COR-L47 (cell line): ENCODE measurements around the gene VMO1.

Experiments
- DNase-seq: peaks from one replicate; lab custom pipeline; 2025; lab: John Stamatoyannopoulos, UW

VMO1 gene

DNA sequence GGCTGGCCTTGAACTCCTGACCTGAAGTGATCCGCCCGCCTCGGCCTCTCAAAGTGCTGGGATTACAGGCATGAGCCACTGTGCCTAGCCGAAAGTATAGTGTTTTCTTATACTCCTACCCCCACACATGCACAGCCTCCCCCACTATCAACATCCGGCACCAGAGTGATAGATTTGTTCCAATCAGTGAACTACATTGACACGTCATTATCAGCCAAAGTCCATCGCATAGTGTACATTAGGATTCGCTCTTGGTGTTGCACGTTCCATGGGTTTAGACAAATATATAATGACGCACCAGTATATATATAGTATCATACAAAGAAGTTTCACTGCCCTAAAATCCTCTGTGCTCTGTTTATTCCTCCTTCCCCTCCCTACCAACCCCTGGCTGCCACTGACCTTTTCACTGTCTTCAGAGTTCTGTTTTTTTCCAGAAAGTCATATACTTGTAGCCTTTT, 26.4 kb downstream of the VMO1 start:
- DNase-seq: no peak

DNA sequence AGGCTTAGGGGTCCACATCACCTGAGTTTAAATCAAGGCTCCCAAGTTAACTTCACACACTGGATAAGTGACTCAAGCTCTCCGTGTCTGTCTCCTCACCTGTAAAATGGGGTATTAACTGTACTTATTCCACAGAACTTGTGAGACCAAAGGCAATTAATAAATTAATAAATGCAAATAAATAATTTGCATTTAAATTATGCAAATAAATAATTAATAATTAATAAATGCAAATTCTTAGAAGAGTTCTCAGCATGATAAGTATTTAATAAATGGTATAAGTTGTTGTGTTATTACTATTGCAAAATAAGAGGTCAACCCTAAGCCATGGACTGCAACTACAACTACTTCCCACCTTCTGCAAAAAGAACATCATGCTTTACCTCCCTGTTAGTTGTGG, 32.8 kb downstream of the VMO1 start:
- DNase-seq: no peak

DNA sequence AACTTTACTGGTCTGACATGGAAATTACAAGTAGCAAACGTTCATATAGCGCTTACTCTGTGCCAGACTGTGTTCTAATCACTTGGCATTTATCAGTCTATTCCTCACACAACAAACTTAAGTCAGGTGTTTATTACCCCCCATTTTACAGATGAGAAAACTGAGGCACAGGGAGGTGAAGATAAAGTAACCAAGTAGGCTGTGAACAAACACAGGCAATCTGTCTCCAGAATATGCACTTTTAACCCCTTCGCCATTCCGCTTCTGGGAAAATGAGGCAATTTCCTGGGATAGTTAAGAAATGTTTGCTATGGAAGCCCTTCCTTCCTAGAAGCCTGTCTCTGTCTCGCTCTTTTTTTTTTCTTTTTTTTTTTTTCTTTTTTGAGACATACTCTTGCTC, 34.2 kb downstream of the VMO1 start:
- no peak for DNase-seq

DNA sequence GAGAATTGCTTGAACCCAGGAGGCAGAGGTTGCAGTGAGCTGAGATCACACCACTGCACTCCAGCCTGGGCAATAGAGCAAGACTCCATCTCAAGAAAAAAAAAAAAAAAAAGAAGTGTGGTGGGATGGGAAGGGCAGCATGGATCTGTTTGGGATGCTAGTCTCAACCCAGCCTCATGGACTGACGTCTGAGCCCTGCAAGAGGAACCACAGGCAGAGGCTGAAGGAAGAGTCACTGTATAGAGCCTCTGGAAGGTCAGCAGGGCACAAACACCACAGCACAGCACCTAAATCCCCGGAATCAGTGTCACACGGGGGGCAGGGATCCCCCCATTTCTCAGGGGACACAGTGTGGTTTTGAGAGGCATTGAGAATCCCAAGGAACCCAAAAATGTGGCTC, 35.6 kb downstream of the VMO1 start:
- no peak for DNase-seq

DNA sequence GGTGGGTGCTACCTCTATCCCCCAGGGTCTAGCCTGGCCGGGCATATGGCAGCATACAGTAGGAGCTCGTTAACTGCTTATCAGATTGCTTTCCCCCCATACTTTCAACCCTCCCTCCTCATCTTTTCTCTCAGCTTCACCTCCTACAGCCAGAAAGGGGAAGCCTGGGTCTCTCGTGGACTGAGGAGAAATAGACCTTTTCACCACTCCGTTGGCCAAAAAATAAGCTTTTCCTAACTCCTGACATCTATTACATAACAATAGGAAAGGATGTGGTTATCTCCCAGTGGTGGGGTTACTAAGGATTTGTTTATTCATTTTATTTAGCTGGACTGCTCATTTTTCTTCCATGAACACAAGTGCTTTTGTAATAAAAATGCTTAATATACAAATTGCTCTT, 37.5 kb downstream of the VMO1 start:
- no peak for DNase-seq

DNA sequence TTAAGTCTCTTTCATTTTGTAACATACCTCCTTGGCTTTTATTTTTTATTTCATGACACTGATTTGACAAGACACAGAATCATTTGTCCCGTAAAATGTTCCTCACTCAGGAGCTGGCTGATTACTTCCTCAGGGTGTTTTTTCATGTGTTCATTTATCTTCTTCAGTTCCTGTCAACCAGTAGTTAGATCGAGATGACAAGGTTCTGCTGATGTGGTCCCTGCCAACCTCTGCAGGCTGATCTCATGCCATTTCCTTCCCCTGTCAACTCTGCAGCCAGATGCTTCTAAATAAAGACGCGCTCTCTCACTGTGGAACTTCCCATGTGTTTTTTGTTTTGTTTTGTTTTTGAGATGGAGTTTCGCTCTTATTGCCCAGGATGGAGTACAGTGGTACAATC, 38.3 kb downstream of the VMO1 start:
- DNase-seq: no peak

DNA sequence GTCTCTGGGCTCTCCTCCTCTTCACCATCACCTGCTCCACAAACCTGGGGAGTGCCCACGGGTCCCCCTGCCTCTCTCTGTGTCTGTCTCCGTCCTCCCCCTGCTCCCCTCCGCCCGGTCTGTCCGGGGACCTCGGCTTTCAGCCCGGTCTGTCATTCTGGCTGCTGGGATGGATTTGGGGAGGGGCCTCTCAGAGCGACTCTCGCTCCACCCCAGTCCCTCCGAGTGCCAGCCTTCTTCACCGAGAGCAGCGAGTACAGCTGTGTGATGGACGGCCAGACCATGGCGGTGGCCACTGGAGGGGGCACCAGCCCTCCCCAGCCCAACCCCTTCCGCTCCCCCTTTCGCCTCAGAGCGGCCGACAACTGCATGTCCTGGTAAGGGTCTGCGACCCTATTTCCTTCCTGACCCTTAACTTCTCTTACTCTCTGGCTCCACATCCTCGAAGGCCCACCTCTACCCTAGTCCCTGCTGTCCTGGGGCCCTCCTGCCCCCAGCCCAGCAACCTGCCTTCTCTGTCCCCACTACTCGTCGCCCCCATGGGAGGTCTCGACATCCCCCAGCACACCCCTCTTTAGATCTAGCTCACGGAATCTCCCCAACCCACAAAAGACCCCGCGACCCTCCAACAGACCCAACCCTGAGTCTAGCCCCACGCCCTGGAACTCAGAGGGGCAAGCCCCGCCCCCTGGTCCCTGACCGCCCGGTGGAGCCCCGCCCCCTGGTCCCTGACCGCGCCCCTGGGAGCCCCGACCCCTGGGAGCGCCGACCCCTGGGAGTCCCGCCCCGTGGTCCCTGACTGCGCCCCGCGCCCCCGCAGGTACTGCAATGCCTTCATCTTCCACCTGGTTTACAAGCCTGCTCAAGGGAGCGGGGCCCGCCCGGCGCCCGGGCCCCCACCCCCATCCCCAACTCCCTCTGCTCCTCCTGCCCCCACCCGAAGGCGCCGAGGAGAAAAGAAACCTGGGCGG, 40.9 kb downstream of the VMO1 start:
- DNase-seq: no peak

DNA sequence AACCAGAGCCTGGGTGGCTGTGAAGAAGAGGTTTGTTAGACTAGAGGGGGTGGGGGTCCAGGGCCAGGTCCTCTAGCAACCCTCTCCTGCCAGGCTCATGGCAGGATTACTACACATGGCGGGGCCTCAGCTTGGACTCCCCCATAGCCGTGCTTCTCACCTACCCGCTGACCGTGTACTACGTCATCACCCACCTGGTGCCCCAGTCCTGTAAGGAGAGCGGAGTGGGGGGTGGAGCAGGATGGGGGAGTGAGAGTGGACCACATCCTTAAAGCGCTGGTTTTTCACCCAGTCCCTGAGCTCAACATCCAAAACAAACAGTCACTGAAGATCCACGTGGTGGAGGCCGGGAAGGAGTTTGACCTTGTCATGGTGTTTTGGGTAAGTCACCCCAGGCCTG, 42.3 kb downstream of the VMO1 start:
- DNase-seq: no peak

DNA sequence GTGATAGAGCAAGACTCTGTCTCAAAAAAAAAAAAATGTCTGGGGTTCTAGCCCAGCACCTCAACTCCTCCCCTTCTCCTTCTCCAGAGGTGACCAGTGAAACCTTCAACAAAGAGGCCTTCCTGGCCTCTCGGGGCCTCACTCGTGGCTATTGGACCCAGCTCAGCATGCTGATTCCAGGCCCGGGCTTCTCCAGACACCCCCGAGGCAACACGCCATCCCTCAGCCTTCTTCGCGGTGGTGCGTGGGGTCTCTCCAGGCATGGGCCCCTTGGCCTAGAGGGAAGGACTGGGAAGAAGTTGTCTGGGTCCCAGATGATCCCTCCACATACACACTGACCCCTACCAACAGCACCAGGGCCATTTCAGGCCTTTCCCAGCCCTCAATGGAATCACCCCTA, 42.9 kb downstream of the VMO1 start:
- no peak for DNase-seq

DNA sequence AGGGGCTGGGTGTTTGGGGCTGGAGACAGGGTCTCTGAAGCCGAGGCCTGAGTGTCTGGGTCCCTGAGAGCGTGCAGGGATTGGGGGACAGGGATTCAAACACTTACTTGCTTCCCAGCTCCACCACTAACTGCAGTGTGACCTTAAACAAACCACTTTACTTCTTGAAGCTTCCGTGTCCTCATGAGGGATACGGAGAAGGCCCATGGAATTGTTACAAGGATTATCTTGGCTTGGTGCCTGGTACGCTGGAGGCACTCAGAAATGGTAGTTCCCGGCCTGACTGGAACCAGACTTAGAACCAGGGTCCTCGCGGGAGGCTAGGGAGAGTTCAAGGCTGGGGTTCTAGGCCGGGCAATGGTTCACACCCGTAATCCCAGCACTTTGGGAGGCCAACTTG, 43.5 kb downstream of the VMO1 start:
- no peak for DNase-seq

DNA sequence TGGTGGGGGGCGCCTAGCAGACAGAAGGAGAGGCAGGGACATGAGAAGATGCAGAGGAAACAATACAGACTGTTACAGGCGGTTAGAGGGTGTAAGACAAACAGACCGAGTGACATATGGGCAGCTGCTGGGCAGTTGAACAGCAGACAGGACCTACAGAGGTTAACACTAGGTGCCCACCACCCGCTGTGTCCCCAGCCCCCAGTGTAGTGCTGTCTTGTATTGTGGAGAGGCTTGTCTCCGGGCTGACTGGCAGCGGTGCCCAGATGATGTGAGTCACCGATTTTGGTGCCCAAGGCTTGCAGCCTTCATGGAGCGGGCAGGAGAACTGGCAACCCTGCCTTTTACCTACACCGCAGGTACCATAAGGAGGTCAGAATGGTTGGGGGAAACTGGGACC, 44.0 kb downstream of the VMO1 start:
- DNase-seq: no peak

DNA sequence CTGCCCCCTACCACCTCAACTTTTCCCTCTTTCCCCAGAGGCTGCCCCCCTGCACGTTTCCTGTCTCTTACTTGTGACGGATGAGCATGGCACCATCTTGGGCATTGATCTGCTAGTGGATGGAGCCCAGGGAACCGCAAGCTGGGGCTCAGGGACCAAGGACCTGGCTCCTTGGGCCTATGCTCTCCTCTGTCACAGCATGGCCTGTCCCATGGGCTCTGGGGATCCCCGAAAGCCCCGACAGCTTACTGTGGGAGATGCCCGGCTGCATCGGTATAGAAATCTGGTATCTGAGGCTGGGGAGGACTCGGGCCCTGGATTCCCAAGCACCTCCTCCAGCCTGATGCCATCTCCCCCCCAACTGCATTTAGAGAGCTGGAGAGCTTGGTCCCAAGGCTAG, 44.6 kb downstream of the VMO1 start:
- DNase-seq: no peak

DNA sequence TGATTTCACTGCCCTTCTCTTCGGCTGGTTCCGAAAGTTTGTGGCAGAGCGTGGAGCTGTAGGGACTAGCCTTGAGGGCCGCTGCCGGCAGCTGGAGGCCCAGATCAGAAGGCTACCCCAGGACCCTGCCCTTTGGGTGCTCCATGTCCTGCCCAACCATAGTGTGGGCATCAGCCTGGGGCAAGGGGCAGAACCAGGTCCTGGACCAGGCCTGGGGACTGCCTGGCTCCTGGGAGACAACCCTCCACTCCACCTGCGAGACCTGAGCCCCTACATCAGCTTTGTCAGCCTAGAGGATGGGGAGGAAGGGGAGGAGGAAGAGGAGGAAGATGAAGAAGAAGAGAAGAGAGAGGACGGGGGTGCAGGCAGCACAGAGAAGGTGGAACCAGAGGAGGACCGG, 45.6 kb downstream of the VMO1 start:
- no peak for DNase-seq

DNA sequence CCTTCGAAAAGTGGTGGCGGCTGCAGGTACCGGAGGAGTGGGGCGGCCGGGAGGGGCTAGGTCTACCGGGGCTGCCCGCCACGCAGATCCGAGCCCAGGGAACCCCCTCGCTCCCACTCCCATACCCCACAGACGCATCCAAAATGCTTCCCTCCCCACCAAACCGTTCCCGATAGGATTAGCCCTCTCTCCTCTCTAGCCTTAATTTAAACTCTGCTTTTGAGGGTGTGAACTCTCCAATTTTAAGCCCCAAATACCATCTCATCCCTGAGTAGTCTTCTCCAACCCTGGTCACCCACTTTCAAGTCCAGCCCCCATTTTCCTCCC, 46.2 kb downstream of the VMO1 start:
- DNase-seq: no peak

DNA sequence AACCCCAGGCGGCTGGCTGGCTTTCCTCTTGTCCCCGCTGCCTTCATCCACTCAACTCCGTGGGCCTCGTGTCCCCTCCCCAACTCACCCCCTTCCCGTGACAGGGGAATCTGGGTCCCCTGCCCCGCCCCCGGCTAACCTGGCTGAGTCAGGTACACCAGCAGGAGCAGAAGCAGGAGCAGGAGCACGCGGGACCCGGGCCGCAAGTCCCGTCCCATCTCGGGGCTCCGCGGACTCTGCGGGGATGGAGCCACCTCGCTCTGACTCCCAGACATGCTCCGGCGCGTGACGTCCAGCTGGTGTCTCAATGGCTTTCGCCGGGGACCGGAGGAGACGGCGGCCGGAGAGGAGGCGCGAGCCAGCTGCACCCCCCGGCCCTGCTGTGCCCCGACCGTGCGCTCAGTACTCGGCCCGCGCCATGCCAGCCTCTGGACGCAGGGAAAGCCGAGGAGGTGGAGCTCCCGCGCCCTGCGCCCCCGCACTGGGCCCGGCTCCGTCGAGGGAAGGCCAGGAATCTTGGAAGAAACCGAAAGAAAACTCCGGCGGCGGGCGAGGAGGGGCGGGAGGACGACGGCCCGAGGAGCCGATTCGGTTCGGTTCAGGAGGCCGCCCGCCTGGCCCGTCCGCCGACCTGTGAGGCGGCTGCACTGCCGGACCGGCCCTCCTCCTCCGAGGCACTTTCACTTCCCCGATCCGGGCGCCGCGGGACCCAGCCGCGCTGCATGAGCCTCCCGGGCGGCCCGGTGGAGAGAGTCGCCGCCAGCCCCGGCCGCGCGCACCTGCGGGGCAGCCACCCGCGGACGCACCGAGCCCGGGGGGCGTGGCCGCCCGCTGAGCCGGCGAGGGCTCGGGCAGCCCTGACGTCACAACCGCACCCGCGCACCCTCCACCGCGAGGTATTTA, 46.8 kb downstream of the VMO1 start, which contains the start of the genes CXCL16 and ZMYND15:
TSS of gene CXCL16 (minus strand) at position 807 of the 903 bp plus-strand sequence. CDS start at position 218, 589 bp downstream.
TSS of gene ZMYND15 (plus strand) at position 712 of the 903 bp plus-strand sequence. CDS start 716 bp downstream, outside the sequence.
- DNase-seq: no peak

DNA sequence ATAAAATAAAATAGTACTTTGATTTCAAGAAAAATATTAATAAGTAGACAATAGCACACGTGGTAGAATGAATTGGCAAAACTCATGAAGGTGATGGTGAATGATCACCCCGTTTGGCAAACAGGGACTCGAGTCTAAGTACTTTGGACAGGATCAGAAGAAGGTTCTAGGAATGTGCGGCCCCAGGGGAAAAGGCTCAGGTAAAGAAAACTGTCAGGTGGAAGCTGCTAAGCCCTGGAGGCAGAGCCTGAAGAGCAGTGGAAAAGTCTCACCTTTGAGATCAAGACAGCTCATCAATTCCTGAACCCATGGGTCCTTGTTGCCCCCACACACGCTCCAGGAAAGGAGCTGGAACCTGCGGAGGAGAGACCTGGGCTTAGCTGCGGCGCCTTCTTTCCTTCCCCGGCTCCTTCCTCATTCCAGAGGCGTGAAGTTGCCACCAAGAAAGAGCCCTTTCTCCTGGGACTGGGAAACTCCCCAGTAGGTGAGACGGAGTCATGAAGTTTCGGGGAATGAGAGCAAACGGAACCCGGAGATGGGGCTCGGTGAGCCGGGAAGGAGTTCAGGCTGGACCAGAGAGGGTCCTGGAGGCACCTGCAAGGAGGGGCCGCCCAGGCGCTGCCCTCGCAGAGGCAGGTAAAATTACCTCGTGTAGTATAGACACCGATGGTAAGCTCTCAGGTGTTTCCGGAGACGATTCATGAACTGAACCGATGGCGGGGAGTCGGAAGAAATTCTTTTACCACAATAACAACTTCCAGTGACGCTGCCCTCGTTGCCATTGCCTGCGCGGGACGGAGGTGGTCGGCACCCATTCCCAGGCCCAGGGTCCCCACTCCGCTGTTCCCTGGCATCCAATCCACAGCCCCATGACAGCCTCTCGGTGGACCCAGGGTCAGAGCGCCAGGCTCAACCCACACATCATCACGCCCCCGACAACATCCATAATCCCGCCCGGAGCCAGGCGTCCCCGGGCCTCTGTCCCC, 47.7 kb downstream of the VMO1 start:
- DNase-seq: no peak

DNA sequence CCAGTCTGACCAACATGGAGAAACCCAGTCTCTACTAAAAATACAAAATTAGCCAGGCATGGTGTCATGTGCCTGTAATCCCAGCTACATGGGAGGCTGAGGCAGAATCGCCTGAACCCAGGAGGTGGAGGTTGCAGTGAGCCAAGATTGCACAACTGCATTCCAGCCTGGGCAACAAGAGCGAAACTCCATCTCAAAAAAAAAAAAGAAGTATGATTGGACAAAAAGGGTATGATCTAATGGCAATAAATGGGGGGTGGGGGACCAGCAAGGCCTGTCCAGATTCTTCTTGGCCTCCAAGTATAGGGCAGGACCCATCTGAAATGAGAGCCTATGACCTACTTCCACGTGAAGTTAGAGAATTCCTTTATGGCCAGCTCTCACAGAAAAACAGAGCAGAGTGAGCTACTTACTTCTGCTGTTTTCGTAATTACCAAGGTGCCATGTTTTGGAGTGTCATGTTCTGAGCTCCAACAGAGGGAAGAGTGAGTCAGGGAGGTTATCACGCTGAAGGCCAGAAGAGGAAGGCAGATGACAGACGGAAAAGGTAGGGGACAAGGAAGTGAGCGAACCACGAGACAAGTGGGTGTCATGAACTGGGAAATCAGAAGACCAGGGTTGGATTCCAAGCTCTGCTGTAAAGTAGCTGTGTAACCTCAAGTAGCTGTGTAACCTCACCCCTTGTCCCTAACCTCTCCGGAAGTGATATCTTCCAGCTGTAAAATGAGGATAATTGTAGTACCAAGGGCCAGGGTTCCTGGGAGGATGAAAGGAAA, 50.1 kb downstream of the VMO1 start:
- DNase-seq: no peak
